ENCODE measurements around the gene DBP. TPM values are rescaled to one million over a fixed set of nuclear protein-coding genes. Genes with fewer than 3 reads are reported as not detected.

DBP gene
- total RNA-seq, 1 donor from 2014 or later, result 6.8 TPM

- Histone ChIP-seq H3K9ac (ENCODE audit: low read depth in 1 of 3, low read length in 3 of 3) (no peak overlapping the region), H3K4me1 (ENCODE audit: control insufficient read depth in 3 of 3, insufficient read depth in 3 of 3, low read length in 3 of 3) (peaks cover 10 to 18% (median 10%) of the 10 kb centered on the region in 3 donors), H3K27me3 (ENCODE audit: control insufficient read depth in 3 of 3, insufficient read depth in 3 of 3, low read length in 3 of 3) (no peaks in the 10 kb centered on the region), H3K27ac (ENCODE audit: low read depth, low read length) (no peak overlapping the region), H3K4me3 (ENCODE audit: low read length in 3 of 3) (no peak overlapping the region), H3K9me3 (ENCODE audit: control insufficient read depth in 3 of 3, low read length in 3 of 3) (no peaks in the 10 kb centered on the region), H3K36me3 (ENCODE audit: control insufficient read depth in 3 of 3, insufficient read depth in 3 of 3, low read length in 3 of 3) (no peaks in the 10 kb centered on the region)
Measured at GRCh38 chr19:48676487-48676886, 39.3 kb upstream of the DBP start.

GRCh38 chr19:48674921-48675824 is 38.0 kb upstream of the DBP start:
- Histone ChIP-seq H3K4me3 (ENCODE audit: low read length in 3 of 3) (peak overlapping the region in 2 of 3 donors; percentile 27 to 52), H3K27ac (ENCODE audit: low read depth, low read length) (no peak overlapping the region)

GRCh38 chr19:48674216-48674809 is 37.1 kb upstream of the DBP start:
- no peak overlapping the region for H3K27ac ChIP-seq (ENCODE audit: low read depth, low read length)
- H3K27me3 ChIP-seq (ENCODE audit: control insufficient read depth in 3 of 3, insufficient read depth in 3 of 3, low read length in 3 of 3), result no peaks in the 10 kb centered on the region
- H3K36me3 ChIP-seq (ENCODE audit: control insufficient read depth in 3 of 3, insufficient read depth in 3 of 3, low read length in 3 of 3), result no peaks in the 10 kb centered on the region
- peaks cover 10 to 11% (median 10%) of the 10 kb centered on the region in 3 donors for H3K4me1 ChIP-seq (ENCODE audit: control insufficient read depth in 3 of 3, insufficient read depth in 3 of 3, low read length in 3 of 3)
- H3K9ac ChIP-seq (ENCODE audit: low read depth in 1 of 3, low read length in 3 of 3), result peak overlapping the region in 1 of 3 donors; percentile 68
- H3K4me3 ChIP-seq (ENCODE audit: low read length in 3 of 3), result no peak overlapping the region
- H3K9me3 ChIP-seq (ENCODE audit: control insufficient read depth in 3 of 3, low read length in 3 of 3), result no peaks in the 10 kb centered on the region

More at GRCh38 chr19:48674921-48675824, 38.0 kb upstream of the DBP start:
- Histone ChIP-seq H3K9me3 (ENCODE audit: control insufficient read depth in 3 of 3, low read length in 3 of 3) (no peaks in the 10 kb centered on the region), H3K36me3 (ENCODE audit: control insufficient read depth in 3 of 3, insufficient read depth in 3 of 3, low read length in 3 of 3) (no peaks in the 10 kb centered on the region), H3K9ac (ENCODE audit: low read depth in 1 of 3, low read length in 3 of 3) (peak overlapping the region; percentile 33 to 68 (median 38)), H3K4me1 (ENCODE audit: control insufficient read depth in 3 of 3, insufficient read depth in 3 of 3, low read length in 3 of 3) (peaks cover 10 to 11% (median 10%) of the 10 kb centered on the region in 3 donors), H3K27me3 (ENCODE audit: control insufficient read depth in 3 of 3, insufficient read depth in 3 of 3, low read length in 3 of 3) (no peaks in the 10 kb centered on the region)

- Histone ChIP-seq H3K36me3 (ENCODE audit: control insufficient read depth in 3 of 3, insufficient read depth in 3 of 3, low read length in 3 of 3) (no peaks in the 10 kb centered on the region), H3K9me3 (ENCODE audit: control insufficient read depth in 3 of 3, low read length in 3 of 3) (no peaks in the 10 kb centered on the region), H3K9ac (ENCODE audit: low read depth in 1 of 3, low read length in 3 of 3) (no peak overlapping the region), H3K4me1 (ENCODE audit: control insufficient read depth in 3 of 3, insufficient read depth in 3 of 3, low read length in 3 of 3) (peaks cover 10 to 11% (median 10%) of the 10 kb centered on the region in 3 donors), H3K27me3 (ENCODE audit: control insufficient read depth in 3 of 3, insufficient read depth in 3 of 3, low read length in 3 of 3) (no peaks in the 10 kb centered on the region), H3K27ac (ENCODE audit: low read depth, low read length) (no peak overlapping the region), H3K4me3 (ENCODE audit: low read length in 3 of 3) (no peak overlapping the region)
Measured at GRCh38 chr19:48673436-48674100, 36.4 kb upstream of the DBP start.

- no peak within 1 kb of the TSS for H3K27ac ChIP-seq (ENCODE audit: low read depth, low read length)
- no peaks in the 10 kb centered on the region for H3K9me3 ChIP-seq (ENCODE audit: control insufficient read depth in 3 of 3, low read length in 3 of 3)
- H3K9ac ChIP-seq (ENCODE audit: low read depth in 1 of 3, low read length in 3 of 3), result no peak within 1 kb of the TSS
- H3K27me3 ChIP-seq (ENCODE audit: control insufficient read depth in 3 of 3, insufficient read depth in 3 of 3, low read length in 3 of 3), result no peaks in the 10 kb centered on the region
- no peaks in the 10 kb centered on the region for H3K36me3 ChIP-seq (ENCODE audit: control insufficient read depth in 3 of 3, insufficient read depth in 3 of 3, low read length in 3 of 3)
- no peak within 1 kb of the TSS for H3K4me3 ChIP-seq (ENCODE audit: low read length in 3 of 3)
- peaks cover 10 to 11% (median 10%) of the 10 kb centered on the region in 3 donors for H3K4me1 ChIP-seq (ENCODE audit: control insufficient read depth in 3 of 3, insufficient read depth in 3 of 3, low read length in 3 of 3)
Measured at GRCh38 chr19:48672994-48673393, 35.8 kb upstream of the DBP start, which contains the start of gene NTN5. Gene NTN5, minus strand, starts transcription at chr19:48673017. Its CDS starts 2,031 bp downstream, at chr19:48670986.

GRCh38 chr19:48671446-48671995 is 34.3 kb upstream of the DBP start:
- Histone ChIP-seq H3K9me3 (ENCODE audit: control insufficient read depth in 3 of 3, low read length in 3 of 3) (no peaks in the 10 kb centered on the region), H3K4me3 (ENCODE audit: low read length in 3 of 3) (no peak overlapping the region), H3K9ac (ENCODE audit: low read depth in 1 of 3, low read length in 3 of 3) (no peak overlapping the region), H3K36me3 (ENCODE audit: control insufficient read depth in 3 of 3, insufficient read depth in 3 of 3, low read length in 3 of 3) (no peaks in the 10 kb centered on the region), H3K27ac (ENCODE audit: low read depth, low read length) (no peak overlapping the region), H3K4me1 (ENCODE audit: control insufficient read depth in 3 of 3, insufficient read depth in 3 of 3, low read length in 3 of 3) (peaks cover 10 to 11% (median 10%) of the 10 kb centered on the region in 3 donors), H3K27me3 (ENCODE audit: control insufficient read depth in 3 of 3, insufficient read depth in 3 of 3, low read length in 3 of 3) (no peaks in the 10 kb centered on the region)

GRCh38 chr19:48670699-48671445 is 33.7 kb upstream of the DBP start:
- Histone ChIP-seq H3K27me3 (ENCODE audit: control insufficient read depth in 3 of 3, insufficient read depth in 3 of 3, low read length in 3 of 3) (no peaks in the 10 kb centered on the region), H3K36me3 (ENCODE audit: control insufficient read depth in 3 of 3, insufficient read depth in 3 of 3, low read length in 3 of 3) (no peaks in the 10 kb centered on the region), H3K9me3 (ENCODE audit: control insufficient read depth in 3 of 3, low read length in 3 of 3) (no peaks in the 10 kb centered on the region), H3K4me3 (ENCODE audit: low read length in 3 of 3) (no peak overlapping the region), H3K4me1 (ENCODE audit: control insufficient read depth in 3 of 3, insufficient read depth in 3 of 3, low read length in 3 of 3) (peaks cover 10 to 11% (median 10%) of the 10 kb centered on the region in 3 donors), H3K27ac (ENCODE audit: low read depth, low read length) (no peak overlapping the region), H3K9ac (ENCODE audit: low read depth in 1 of 3, low read length in 3 of 3) (no peak overlapping the region)

GRCh38 chr19:48669903-48670668 is 32.9 kb upstream of the DBP start:
- no peak overlapping the region for H3K4me3 ChIP-seq (ENCODE audit: low read length in 3 of 3)
- no peaks in the 10 kb centered on the region for H3K36me3 ChIP-seq (ENCODE audit: control insufficient read depth in 3 of 3, insufficient read depth in 3 of 3, low read length in 3 of 3)
- no peaks in the 10 kb centered on the region for H3K9me3 ChIP-seq (ENCODE audit: control insufficient read depth in 3 of 3, low read length in 3 of 3)
- H3K9ac ChIP-seq (ENCODE audit: low read depth in 1 of 3, low read length in 3 of 3), result no peak overlapping the region
- peaks cover 3 to 4% (median 3%) of the 10 kb centered on the region in 3 donors for H3K4me1 ChIP-seq (ENCODE audit: control insufficient read depth in 3 of 3, insufficient read depth in 3 of 3, low read length in 3 of 3)
- no peaks in the 10 kb centered on the region for H3K27me3 ChIP-seq (ENCODE audit: control insufficient read depth in 3 of 3, insufficient read depth in 3 of 3, low read length in 3 of 3)
- H3K27ac ChIP-seq (ENCODE audit: low read depth, low read length), result no peak overlapping the region

- H3K4me1 ChIP-seq (ENCODE audit: control insufficient read depth in 3 of 3, insufficient read depth in 3 of 3, low read length in 3 of 3), result no peaks in the 10 kb centered on the region
- no peak overlapping the region for H3K9ac ChIP-seq (ENCODE audit: low read depth in 1 of 3, low read length in 3 of 3)
- H3K27me3 ChIP-seq (ENCODE audit: control insufficient read depth in 3 of 3, insufficient read depth in 3 of 3, low read length in 3 of 3), result no peaks in the 10 kb centered on the region
- H3K4me3 ChIP-seq (ENCODE audit: low read length in 3 of 3), result no peak overlapping the region
- H3K9me3 ChIP-seq (ENCODE audit: control insufficient read depth in 3 of 3, low read length in 3 of 3), result no peaks in the 10 kb centered on the region
- no peaks in the 10 kb centered on the region for H3K36me3 ChIP-seq (ENCODE audit: control insufficient read depth in 3 of 3, insufficient read depth in 3 of 3, low read length in 3 of 3)
- H3K27ac ChIP-seq (ENCODE audit: low read depth, low read length), result no peak overlapping the region
Measured at GRCh38 chr19:48668761-48669160, 31.6 kb upstream of the DBP start.

All from skeletal muscle tissue (tissue), 4 donors.